Measurements from ENCODE around the gene CFAP298.
"Not testable (repeated sequence)": the region's sequence is repeated elsewhere in the genome, so short reads cannot be mapped to it uniquely, and the experiment has no call there.

Gene CFAP298

GRCh38 chr21:32567626-32568025 is 44.6 kb downstream of the CFAP298 start:
- no peak for DNase-seq (ENCODE audit: low read depth, low spot score)

GRCh38 chr21:32566741-32567389 is 45.3 kb downstream of the CFAP298 start:
- no peak for DNase-seq (ENCODE audit: low read depth, low spot score)

- peak; percentile 37 for DNase-seq (ENCODE audit: low read depth, low spot score)
Measured at GRCh38 chr21:32565856-32566465, 46.2 kb downstream of the CFAP298 start.

GRCh38 chr21:32562915-32563314 is 49.3 kb downstream of the CFAP298 start:
- no peak for DNase-seq (ENCODE audit: low read depth, low spot score)

GRCh38 chr21:32562426-32562825 is 49.8 kb downstream of the CFAP298 start:
- DNase-seq (ENCODE audit: low read depth, low spot score), result peak; percentile 72

GRCh38 chr21:32561476-32561875 is 50.7 kb downstream of the CFAP298 start:
- not testable (repeated sequence) for DNase-seq (ENCODE audit: low read depth, low spot score)

- no peak for DNase-seq (ENCODE audit: low read depth, low spot score)
Measured at GRCh38 chr21:32560896-32561295, 51.3 kb downstream of the CFAP298 start.

- DNase-seq (ENCODE audit: low read depth, low spot score), result no peak
Measured at GRCh38 chr21:32559006-32559610, 53.1 kb downstream of the CFAP298 start.

GRCh38 chr21:32558106-32558505 is 54.1 kb downstream of the CFAP298 start:
- DNase-seq (ENCODE audit: low read depth, low spot score), result no peak

- DNase-seq (ENCODE audit: low read depth, low spot score), result no peak
Measured at GRCh38 chr21:32554832-32555638, 57.1 kb downstream of the CFAP298 start.

- no peak for DNase-seq (ENCODE audit: low read depth, low spot score)
Measured at GRCh38 chr21:32549886-32550285, 62.3 kb downstream of the CFAP298 start.

GRCh38 chr21:32549440-32549839 is 62.7 kb downstream of the CFAP298 start:
- DNase-seq (ENCODE audit: low read depth, low spot score), result no peak
